ENCODE data around the gene MEGF8. TPM values are rescaled to one million over a fixed set of nuclear protein-coding genes. Genes with fewer than 3 reads are reported as not detected.

Gene MEGF8
- total and polyA plus RNA-seq, 2 donors (not counting 3 experiments of a cell fraction or from before 2014, with no cell fraction given) = 20.6 to 39.6 TPM

- H3K4me2 ChIP-seq (ENCODE audit: insufficient read depth, low read length) = no peak overlapping the region
- H3K36me3 ChIP-seq (ENCODE audit: control insufficient read depth in 2 of 2, extremely low read depth in 1 of 2, insufficient read depth in 2 of 2, low read length in 2 of 2) = peaks cover 0 to 25% of the 10 kb centered on the region in 2 experiments
- intact Hi-C loops (cut with micrococcal nuclease) (no loop called here), dilution Hi-C loops (cut with MboI; ENCODE audit: extremely low pct_ligation_motif_present, low sequenced_read_pairs) (no loop called here)
- ChIA-PET POLR2A (no interaction called here), CTCF (interaction anchor here (1.0 kb wide), 1 partner anchor 15 kb away, joined by 3 read pairs; no protein-coding TSS in a partner anchor)
- no peak overlapping the region for H3K4me3 ChIP-seq (replicated peaks in 1 of 3; ENCODE audit: insufficient read depth in 1 of 3, low read depth in 1 of 3, low read length in 3 of 3)
- no peak overlapping the region for H2AFZ ChIP-seq (ENCODE audit: low read depth, low read length)
- no peak for DNase-seq (ENCODE audit: low read depth, low spot score)
- H3K9me1 ChIP-seq (replicated peaks; ENCODE audit: control insufficient read depth, extremely low read depth, insufficient read depth, low read length) = no peaks in the 10 kb centered on the region
- H3K9me3 ChIP-seq (replicated peaks; ENCODE audit: control insufficient read depth, insufficient read depth, low read length) = no peaks in the 10 kb centered on the region
- TF ChIP-seq EZH2 (IDR thresholded peaks at IDR 0.05; ENCODE audit: borderline replicate concordance, low read depth, low read length, severe bottlenecking) (no peak), GATA2 (IDR thresholded peaks at IDR 0.05; ENCODE audit: insufficient read depth, insufficient read length, low read depth, low read length) (no peak), POLR2AphosphoS5 (IDR thresholded peaks at IDR 0.05; ENCODE audit: insufficient read depth, low read depth, low read length) (no peak), JUN (IDR thresholded peaks at IDR 0.05; ENCODE audit: borderline replicate concordance, insufficient read depth, insufficient read length, low read depth) (no peak), CTCF (IDR thresholded peaks at IDR 0.05; ENCODE audit: extremely low read depth in 1 of 2, insufficient read depth in 1 of 2, low read depth in 1 of 2, low read length in 2 of 2) (no peak), MAX (IDR thresholded peaks at IDR 0.05; ENCODE audit: insufficient read depth, insufficient read length) (no peak), POLR2A (IDR thresholded peaks at IDR 0.05; ENCODE audit: low read depth, low read length) (no peak), FOS (IDR thresholded peaks at IDR 0.05; ENCODE audit: borderline replicate concordance, insufficient read depth, low read length) (no peak), MYC (IDR thresholded peaks at IDR 0.05; ENCODE audit: low read depth, low read length) (no peak)
- H3K27ac ChIP-seq (ENCODE audit: insufficient read depth, low read depth, low read length) = no peak overlapping the region
- BruUV-seq (replicated peaks) = no TSS peak
- no peaks in the 10 kb centered on the region for H3K79me2 ChIP-seq (ENCODE audit: control insufficient read depth, insufficient read depth, low read length)
- no peaks in the 10 kb centered on the region for H4K20me1 ChIP-seq (replicated peaks; ENCODE audit: control insufficient read depth, extremely low read depth, insufficient read depth, low read length)
- no peak for FAIRE-seq
- H3K9ac ChIP-seq (replicated peaks; ENCODE audit: extremely low read depth, insufficient read depth, low read length) = no peak overlapping the region
- H3K4me1 ChIP-seq (ENCODE audit: control insufficient read depth, extremely low read depth, insufficient read depth, low read length) = no peaks in the 10 kb centered on the region
- H3K27me3 ChIP-seq (ENCODE audit: control insufficient read depth in 2 of 2, insufficient read depth in 2 of 2, low read length in 2 of 2) = no peaks in the 10 kb centered on the region
These were observed 31.9 kb downstream of the MEGF8 start for GRCh38 chr19:42357290-42357689.

All from endothelial cell of umbilical vein (primary cell).